ENCODE results near the gene ARFRP1. TPM values are rescaled to one million over a fixed set of nuclear protein-coding genes. Genes with fewer than 3 reads are reported as not detected.

ARFRP1 gene
- total and polyA plus RNA-seq, 2 of the 4 experiments (the other 2 are of a cell fraction), result 25.3 to 36.6 TPM

GRCh38 chr20:63667858-63668257, 39.9 kb downstream of the ARFRP1 start:
- dilution Hi-C loops (cut with HindIII; ENCODE audit: low sequenced_read_pairs, unreplicated experiment), result no loop called here

More at GRCh38 chr20:63667858-63668257, 39.9 kb downstream of the ARFRP1 start:
- Histone ChIP-seq H3K27me3 (ENCODE audit: control insufficient read depth, insufficient read depth, low read length) (no peaks in the 10 kb centered on the region), H3K79me1 (ENCODE audit: low read depth in 1 of 2, low read length in 2 of 2) (peaks cover 3 to 24% of the 10 kb centered on the region in 2 experiments; a peak in 3 of 4 replicates), H3K36me3 (ENCODE audit: control insufficient read depth, insufficient read depth, low read length) (peaks cover 50% of the 10 kb centered on the region), H3K23ac (ENCODE audit: low read depth, low read length) (no peak overlapping the region), H3K4me3 (ENCODE audit: insufficient read depth, low read depth, low read length) (no peak overlapping the region), H3K9ac (ENCODE audit: low read depth, low read length) (no peak overlapping the region), H3K4me1 (ENCODE audit: control insufficient read depth, insufficient read depth, low read length) (no peaks in the 10 kb centered on the region; the same call in 1 of the 2 replicates), H3K27ac (ENCODE audit: insufficient read depth, low read length) (no peak overlapping the region), H2AK5ac (ENCODE audit: low read depth, low read length) (no peak overlapping the region), H4K91ac (ENCODE audit: insufficient read depth, low read depth, low read length) (no peak overlapping the region), H3K4ac (ENCODE audit: low read depth, low read length) (no peak overlapping the region), H3K56ac (ENCODE audit: extremely low read depth, insufficient read depth, low read length) (no peak overlapping the region), H4K5ac (ENCODE audit: low read depth, low read length) (no peak overlapping the region), H3K9me3 (ENCODE audit: control insufficient read depth, insufficient read depth, low read length) (no peaks in the 10 kb centered on the region), H2BK15ac (ENCODE audit: low read depth, low read length) (no peak overlapping the region), H2AK9ac (replicated peaks; ENCODE audit: low read depth, low read length, poor library complexity) (no peak overlapping the region), H2BK120ac (ENCODE audit: low read depth, low read length) (no peak overlapping the region), H4K8ac (ENCODE audit: low read depth in 2 of 2, low read length in 2 of 2) (no peak overlapping the region), H3K18ac (ENCODE audit: low read depth, low read length) (no peak overlapping the region), H4K20me1 (ENCODE audit: insufficient read depth, low read length) (no peaks in the 10 kb centered on the region), H2BK5ac (ENCODE audit: low read depth, low read length, poor library complexity, severe bottlenecking) (no peak overlapping the region), H3K14ac (replicated peaks; ENCODE audit: low read depth, low read length) (no peak overlapping the region), H2BK20ac (ENCODE audit: low read depth, low read length) (no peak overlapping the region), H3K9me1 (ENCODE audit: insufficient read depth, low read length) (no peaks in the 10 kb centered on the region), H2AFZ (replicated peaks; ENCODE audit: low read length, poor library complexity) (no peak overlapping the region), H3K4me2 (ENCODE audit: low read depth, low read length) (no peak overlapping the region)
- POLR2A ChIA-PET (ENCODE audit: unreplicated experiment), result no interaction called here
- TF ChIP-seq CTCF (conservative IDR thresholded peaks at IDR 0.05; ENCODE audit: low read depth, low read length) (no peak), RCOR1 (IDR thresholded peaks at IDR 0.05; ENCODE audit: insufficient replicate concordance, low read length) (no peak), NFE2L2 (IDR thresholded peaks at IDR 0.05; ENCODE audit: low read depth, low read length) (no peak), POLR2A (IDR thresholded peaks at IDR 0.05; ENCODE audit: low read depth, low read length) (no peak), FOS (IDR thresholded peaks at IDR 0.05; ENCODE audit: low read depth, low read length) (no peak)
- 91% methylated on average over 8 of the region's 16 CpGs; no CpG with 5 or more reads in 1 of the 2 experiments for WGBS, 2 experiments (ENCODE audit: extremely low coverage in 2 of 2, insufficient read length in 1 of 2)
- DNase-seq (no peak), ATAC-seq (ENCODE audit: low read depth) (no peak)
- intact Hi-C loops (cut with micrococcal nuclease) (no loop called here), in situ Hi-C loops (cut with MboI; ENCODE audit: low sequenced_read_pairs) (no loop called here)
- no TSS peak for BruUV-seq (replicated peaks)
- CTCF ChIA-PET, result no interaction called here
